HG02588 (cell line): Measurements from ENCODE around the gene OR2M3.
"Not testable (repeated sequence)": the region's sequence is repeated elsewhere in the genome, so short reads cannot be mapped to it uniquely, and the experiment has no call there.

Source experiments
- ATAC-seq: cut with Tn5 transposase; IDR thresholded peaks from one replicate; pipeline ENCODE4 v1.9.1; 2021; ENCODE audit warnings: mild to moderate bottlenecking, moderate library complexity; ENCODE audit not compliant: unreplicated experiment

OR2M3 gene, protein sequence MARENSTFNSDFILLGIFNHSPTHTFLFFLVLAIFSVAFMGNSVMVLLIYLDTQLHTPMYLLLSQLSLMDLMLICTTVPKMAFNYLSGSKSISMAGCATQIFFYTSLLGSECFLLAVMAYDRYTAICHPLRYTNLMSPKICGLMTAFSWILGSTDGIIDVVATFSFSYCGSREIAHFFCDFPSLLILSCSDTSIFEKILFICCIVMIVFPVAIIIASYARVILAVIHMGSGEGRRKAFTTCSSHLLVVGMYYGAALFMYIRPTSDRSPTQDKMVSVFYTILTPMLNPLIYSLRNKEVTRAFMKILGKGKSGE

DNA sequence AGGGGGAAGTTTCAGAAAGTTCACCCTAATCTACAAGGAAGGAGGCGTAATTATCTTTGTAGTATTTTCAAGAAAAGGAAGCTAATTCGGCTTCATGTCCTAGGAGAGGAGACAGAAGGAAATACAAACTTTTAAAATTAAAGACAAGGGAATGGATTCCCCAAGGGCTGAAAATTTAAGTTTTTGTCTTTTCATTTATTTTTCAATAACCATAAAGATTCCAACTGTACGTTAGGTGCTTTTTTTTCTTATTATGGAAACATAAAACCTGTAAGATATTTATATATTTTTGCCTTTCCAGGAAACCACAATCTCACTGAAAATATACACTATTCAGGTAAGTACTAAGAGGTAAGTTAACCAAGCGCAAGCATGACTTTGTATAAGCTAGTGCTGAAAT lies at the start of gene OR2M3:
TSS of gene OR2M3 (plus strand) at position 301 of the 400 bp plus-strand sequence. CDS start 5,803 bp downstream, outside the sequence.
- ATAC-seq, result no peak

DNA sequence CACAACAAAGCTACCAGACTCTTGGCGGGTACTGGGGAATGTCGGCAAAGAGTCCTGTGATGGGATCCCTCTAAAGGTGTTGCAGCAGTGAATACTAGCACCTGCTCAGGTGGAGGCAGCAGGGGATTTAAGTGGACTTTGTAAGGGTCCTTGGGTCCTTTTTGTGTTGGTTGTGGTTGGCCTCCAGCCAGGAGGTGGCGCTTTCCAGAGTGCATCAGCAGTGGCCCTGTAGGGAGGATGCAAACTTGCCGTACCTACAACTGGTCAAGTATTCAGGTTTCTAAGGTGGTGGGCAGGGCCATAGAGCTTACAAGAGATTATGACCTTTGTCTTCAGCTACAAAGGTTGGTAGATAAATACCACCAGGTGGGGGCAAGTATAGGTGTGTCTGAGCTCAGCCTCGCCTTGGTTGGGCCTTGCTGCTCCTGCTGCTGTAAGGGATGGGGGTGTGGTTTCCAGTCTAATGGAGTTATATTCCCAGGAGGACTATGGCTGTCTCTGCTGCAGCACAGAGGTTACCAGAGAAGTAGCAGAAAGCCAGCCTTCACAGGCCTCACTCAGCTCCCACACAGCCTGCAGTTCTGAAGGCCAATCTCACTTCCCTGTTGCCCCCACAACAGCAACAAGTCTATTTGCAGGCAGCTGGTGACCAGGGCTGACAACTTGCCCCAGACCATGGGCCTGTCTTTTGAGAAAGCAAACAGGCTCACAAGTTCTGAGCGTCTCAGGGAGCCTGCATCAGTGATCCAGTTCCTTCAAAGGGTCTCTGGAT lies 44.8 kb upstream of the OR2M3 start:
- ATAC-seq, result no peak

DNA sequence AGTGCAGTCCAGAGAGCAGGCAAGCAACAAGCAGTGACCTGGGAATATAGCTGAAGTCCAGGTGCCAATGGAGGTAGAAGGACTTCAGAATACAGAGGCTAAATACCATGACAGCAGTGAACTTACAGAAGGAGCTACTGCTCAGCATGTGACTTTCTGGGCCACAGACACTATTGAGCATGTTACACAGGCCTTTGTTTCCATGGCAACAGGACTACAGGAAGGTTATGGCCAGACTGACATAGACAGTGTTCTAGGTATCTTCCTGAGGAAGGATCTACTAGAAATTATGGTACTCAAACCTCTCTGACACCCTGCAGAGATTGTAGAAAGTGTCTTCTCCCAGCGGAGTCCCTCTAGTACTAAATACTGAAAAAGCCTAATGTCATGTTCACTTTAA lies 41.1 kb upstream of the OR2M3 start:
- no peak for ATAC-seq

DNA sequence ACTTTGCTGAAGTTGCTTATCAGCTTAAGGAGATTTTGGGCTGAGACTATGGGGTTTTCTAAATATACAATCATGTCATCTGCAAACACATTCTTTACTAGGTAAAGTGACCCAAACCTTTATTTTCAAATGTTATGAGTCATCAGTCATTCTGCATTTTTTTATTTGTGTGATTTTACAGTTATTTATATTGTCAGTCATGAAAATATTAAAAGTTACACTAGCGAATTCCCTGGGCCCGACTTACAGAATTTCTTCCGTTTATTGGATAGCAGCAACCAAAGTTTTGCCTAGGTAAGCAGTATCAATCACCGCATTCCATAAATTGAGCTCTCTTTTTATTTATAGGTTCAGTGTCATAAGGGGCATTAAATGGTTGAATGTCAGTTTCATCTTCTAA lies 38.3 kb upstream of the OR2M3 start:
- no peak for ATAC-seq

DNA sequence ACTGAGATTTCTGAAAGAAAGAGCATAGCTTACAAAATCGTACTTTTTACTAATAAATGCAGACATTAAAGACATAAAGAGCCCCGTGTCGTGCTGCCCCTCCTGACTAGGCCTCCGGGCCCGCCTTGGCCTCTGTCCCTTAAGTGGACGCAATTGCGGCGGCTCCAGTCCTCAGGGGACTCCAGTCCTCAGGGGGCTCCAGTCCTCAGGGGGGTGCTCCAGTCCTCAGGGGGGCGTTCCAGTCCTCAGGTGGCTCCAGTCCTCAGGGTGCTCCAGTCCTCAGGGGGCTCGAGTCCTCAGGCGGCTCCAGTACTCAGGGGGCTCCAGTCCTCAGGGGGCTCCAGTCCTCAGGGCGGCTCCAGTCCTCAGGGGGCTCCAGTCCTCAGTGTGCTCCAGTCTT lies 33.0 kb upstream of the OR2M3 start:
- no peak for ATAC-seq

DNA sequence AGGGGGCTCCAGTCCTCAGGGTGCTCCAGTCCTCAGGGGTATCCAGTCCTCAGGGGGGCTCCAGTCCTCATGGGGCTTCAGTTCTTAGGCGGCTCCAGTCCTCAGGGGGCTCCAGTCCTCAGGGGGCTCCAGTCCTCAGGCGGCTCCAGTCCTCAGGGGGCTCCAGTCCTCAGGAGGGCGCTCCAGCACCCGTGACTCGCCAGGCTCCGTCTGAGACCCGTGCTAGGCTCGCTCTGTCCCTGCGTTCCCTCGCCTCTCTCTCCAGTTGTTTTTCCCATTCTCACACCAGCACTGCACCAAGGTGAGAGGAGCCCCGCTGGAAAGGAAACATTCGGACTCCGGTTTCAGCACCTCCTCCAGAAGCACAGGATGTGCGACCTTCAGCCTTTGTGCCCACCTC lies 31.9 kb upstream of the OR2M3 start:
- ATAC-seq, result no peak

DNA sequence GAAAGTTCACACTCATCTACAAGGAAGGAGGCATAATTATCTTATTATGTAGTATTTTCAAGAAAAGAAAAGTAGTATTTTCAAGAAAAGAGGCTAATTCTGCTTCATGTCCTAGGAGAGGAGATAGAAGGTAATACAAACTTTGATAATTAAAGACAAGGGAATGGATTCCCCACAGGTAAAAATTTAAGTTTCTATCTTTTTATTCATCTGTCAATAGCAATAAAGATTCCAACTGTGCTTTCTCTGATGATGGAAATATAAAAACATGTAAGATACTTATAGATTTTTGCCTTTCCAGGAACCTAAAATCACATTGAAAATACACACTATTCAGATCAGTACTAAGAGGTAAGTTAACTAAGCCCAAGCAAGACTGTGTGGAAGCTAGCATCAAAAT lies 22.5 kb upstream of the OR2M3 start, which contains the start of gene OR2M2:
TSS of gene OR2M2 (plus strand) at position 301 of the 400 bp plus-strand sequence. CDS start 5,165 bp downstream, outside the sequence.
- no peak for ATAC-seq

DNA sequence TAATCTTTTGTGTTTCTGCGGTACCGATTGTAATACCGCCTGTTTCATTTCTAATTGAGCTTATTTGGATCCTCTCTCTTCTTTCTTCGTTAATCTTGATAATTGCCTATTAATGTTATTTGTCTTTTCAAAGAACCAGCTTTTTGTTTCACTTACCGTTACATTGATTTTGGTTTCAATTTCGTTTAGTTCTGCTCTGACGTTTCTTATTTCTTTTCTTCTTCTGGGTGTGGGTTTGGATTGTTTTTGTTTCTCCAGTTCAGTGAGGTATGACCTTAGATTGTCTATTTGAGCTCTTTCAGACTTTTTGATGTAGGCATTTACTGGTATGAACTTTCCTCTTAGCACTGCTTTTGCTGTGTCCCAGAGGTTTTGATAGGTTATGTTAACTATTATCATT lies 13.1 kb upstream of the OR2M3 start:
- no peak for ATAC-seq

DNA sequence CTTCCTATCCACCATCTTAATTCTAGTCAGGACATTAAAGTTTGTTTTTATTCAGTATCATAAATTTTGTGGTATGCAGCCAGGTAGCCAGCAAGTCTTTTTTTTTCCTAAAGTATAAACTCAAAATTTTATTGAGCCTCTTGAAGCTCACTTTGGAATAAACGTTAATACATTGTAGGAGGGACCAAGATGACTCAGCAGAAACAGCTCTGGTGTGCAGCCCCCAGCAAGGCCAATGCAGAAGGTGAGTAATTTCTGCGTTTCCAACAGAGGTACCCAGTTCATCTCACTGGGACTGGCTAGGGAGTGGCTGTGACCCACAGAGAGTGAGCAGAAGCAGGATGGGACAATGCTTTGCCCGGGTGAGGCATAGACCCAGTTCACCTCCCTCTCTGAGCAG lies 9.7 kb upstream of the OR2M3 start:
- ATAC-seq, result no peak

DNA sequence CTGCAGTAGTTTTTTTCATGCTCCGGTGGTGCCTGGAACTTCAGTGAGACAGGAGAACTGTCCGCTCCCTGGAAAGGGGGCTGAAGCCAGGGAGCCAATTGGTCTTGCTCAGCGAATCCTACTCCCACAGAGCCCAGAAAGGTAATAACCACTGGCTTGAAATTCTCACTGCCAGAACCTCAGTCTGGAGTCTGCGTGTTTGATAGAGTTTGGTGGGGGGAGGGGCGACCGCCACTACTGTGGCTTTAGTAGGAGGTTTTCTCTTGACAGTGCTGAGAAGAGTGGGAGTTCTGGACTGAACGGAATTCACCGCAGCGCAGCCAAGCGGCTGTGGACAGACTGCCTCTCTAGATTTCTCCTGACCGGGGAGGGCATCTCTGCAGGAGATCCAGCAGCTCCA lies 8.0 kb upstream of the OR2M3 start:
- no peak for ATAC-seq

DNA sequence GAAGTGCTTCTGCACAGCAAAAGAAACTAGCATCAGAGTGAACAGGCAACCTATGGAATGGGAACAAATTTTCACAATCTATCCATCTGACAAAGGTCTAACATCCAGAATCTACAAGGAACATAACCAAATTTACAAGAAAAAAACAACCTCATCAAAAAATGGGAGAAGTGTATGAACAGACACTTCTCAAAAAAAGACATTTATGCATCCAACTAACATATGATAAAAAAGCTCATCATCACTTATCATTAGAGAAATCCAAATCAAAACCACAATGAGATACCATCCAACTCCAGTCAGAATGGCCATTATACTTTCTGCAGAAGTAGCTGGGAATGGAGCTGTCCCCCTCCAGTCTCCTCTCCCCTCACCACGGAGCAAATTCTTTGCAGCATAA lies 2.9 kb upstream of the OR2M3 start:
- no peak for ATAC-seq

DNA sequence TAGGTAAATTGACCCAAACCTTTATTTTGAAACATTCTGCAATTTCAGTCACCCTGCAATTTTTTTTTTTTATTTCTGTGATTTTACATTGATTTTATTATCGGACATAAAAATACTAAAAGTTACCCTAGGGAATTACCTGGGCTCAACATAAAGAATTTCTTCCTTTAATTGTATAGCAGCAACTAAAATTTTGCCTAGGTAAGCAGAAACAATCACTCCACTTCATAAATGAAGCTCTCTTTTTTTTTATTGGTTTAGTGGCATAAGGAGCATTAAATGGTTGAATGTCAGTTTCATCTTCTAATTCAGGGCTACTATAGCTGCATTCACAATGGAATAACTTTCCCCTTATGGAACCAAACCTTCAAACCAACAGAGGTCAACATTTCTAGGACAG lies 18.8 kb downstream of the OR2M3 start:
- no peak for ATAC-seq

DNA sequence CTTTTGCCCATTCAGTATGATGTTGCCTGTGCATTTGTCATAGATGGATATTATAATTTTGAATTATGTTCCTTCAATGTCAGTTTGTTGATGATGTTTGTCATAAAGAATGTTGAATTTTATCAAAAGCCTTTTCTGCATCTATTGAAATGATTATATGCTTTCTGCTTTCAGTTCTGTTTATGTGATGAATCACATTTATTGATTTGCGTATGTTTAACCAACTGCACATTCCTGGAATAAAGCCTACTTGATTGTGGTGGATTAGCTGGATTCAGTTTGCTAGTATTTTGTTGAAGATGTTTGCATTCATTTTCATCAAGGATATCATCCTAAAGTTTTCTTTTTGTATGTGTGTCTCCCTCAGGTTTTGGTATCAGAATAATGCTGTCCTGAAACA lies 28.5 kb downstream of the OR2M3 start:
- no peak for ATAC-seq

DNA sequence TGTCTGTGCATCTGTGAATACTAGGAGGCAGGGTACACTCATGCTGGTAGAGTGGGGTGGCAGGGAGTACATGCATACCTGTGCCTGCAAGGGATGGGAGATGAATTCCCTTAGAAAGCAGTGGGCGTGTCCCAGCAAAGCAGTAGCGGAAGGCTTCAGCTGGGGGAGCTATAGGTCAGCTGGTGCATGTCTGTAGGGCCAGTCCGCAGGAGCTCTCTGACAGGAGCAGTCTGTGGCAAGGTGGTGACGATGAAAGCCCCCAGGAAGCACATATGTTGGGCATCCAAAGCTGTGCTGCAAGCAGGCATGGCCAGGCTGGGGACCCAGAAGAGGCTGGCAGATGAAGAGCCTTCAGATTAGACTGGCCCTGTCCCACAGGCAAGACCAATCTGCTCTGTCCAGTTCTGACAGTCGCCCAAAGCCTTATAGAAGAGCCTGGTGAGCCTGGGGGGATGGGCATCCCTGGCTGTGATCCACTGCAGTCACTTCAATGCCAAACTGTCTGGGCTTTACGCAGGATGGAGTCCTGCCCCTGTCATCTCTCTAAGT lies 32.4 kb downstream of the OR2M3 start:
- ATAC-seq, result no peak

DNA sequence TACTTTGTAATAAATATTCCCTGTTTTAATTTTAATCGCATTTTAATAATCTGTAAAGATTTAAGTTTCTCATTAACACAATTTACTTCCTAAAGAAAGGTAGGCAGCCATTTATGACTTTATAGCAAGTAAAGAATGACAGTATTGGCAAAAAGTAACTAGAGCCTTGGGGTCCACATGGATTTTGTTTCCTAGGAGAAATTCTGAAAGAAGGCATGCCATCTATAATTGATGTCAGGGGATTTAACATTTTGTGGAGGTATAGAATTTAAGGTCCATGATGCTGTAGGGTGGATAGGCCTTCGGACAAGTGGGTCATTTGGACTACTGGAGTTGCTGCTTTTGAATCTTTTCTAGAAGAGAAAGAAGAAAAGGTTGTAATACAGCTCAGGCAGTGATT lies 34.1 kb downstream of the OR2M3 start, which contains the start of gene OR2M4:
TSS of gene OR2M4 (plus strand) at position 301 of the 400 bp plus-strand sequence. CDS start 7,512 bp downstream, outside the sequence.
- ATAC-seq, result no peak

DNA sequence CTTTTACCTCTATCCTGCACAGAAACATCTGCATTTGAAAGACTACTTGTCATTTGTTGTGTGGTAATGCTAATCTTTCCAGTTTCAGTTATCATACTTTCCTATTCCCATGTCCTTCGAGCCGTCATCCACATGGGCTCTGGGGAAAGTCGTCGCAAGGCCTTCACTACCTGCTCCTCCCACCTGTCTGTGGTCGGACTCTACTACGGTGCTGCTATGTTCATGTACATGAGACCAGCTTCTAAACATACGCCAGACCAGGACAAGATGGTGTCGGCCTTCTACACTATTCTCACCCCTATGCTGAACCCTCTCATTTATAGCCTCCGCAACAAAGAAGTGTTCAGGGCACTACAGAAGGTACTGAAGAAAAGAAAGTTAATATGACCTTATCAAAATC lies 42.4 kb downstream of the OR2M3 start:
- no peak for ATAC-seq

DNA sequence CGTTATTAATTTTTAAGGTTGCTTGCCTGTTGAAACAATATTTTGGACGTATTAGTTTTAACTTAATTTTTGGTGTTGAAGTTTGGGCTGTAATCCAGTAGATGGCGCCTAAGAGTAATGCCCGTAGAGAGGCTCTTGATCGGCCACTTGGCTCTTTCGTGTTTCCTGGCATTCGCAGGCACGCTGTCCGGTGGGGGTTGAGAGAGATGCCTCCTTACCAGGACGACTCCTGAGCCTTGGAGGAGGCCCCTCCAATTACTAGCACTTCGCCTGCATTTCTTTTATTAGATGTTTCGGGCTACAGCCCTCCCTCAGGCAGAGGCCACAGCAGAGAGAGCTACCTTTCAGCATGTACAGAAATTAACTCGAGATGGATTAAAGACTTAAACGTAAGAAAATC lies 46.1 kb downstream of the OR2M3 start:
- peak; percentile 81 for ATAC-seq

DNA sequence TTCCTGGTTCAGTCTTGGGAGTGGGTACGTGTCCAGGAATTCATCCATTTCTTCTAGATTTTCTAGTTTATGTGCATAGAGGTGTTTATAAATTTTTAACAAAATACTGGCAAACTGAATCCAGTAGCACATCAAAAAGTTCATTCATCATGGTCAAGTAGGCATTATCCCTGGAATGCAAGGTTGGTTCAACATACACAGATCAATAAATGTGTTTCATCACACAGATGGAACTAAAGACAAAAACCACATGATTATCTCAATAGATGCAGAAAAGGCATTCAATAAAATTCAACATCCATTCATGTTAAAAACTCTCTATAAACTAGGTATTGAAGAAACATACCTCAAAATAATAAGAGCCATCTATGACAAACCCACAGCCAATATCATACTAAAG lies 62.2 kb downstream of the OR2M3 start:
- ATAC-seq, result not testable (repeated sequence)
